Lower lobe of right lung (tissue), 2 donors: ENCODE data around the gene WDR86. TPM values are rescaled to one million over a fixed set of nuclear protein-coding genes. Genes with fewer than 3 reads are reported as not detected.

Experiments used
- ATAC-seq, 2 donors: fragments of 200-7000 bp; cut with Tn5 transposase; one replicate each; pipeline ENCODE4 v1.9.1; 2020 to 2022; ENCODE audit warnings: mild to moderate bottlenecking in 2 of 2, moderate library complexity in 2 of 2
- DNase-seq: peaks from one replicate; pipeline ENCODE4 v3.0.0-alpha.2; 2020
- H3K27ac ChIP-seq: fragments of 200-600 bp; one replicate; pipeline ENCODE4 v1.8.0; 2022
- H3K27me3 ChIP-seq: fragments of 200-600 bp; one replicate; pipeline ENCODE4 v1.8.0; 2022; ENCODE audit warnings: low read depth
- H3K36me3 ChIP-seq: fragments of 200-600 bp; one replicate; pipeline ENCODE4 v1.8.0; 2022; ENCODE audit warnings: mild to moderate bottlenecking
- H3K4me1 ChIP-seq: fragments of 200-600 bp; one replicate; pipeline ENCODE4 v1.8.0; 2022
- H3K4me3 ChIP-seq: fragments of 200-600 bp; one replicate; pipeline ENCODE4 v1.8.0; 2022; ENCODE audit warnings: mild to moderate bottlenecking
- H3K9me3 ChIP-seq: fragments of 200-600 bp; one replicate; pipeline ENCODE4 v1.8.0; 2022
- intact Hi-C: fragments of 100-400 bp; cut with DNase I; formaldehyde crosslinking; loops from one replicate; pipeline ENCODE4 v1.11.0; 2022
- total RNA-seq: library from RNA; stranded (reverse); fragmentation: NEBNext Ultra II Directional; extraction: Animal tissue kit (Norgen Biotek cat#: 25700); gene quantifications from one replicate; pipeline ENCODE4 v1.2.1, GENCODE V29; 2021
- TF ChIP-seq, protein P1 (sequence below): fragments of 200-600 bp; IDR thresholded peaks from one replicate; pipeline ENCODE4 v1.8.0; 2022; ENCODE audit warnings: antibody characterized with exemption, mild to moderate bottlenecking
- donor health status: DM: no; HTN: yes; CAD: no; lungs with severe emphysema.

The WDR86 gene
- total RNA-seq, 1 donor from 2014 or later: 4.4 TPM

DNA sequence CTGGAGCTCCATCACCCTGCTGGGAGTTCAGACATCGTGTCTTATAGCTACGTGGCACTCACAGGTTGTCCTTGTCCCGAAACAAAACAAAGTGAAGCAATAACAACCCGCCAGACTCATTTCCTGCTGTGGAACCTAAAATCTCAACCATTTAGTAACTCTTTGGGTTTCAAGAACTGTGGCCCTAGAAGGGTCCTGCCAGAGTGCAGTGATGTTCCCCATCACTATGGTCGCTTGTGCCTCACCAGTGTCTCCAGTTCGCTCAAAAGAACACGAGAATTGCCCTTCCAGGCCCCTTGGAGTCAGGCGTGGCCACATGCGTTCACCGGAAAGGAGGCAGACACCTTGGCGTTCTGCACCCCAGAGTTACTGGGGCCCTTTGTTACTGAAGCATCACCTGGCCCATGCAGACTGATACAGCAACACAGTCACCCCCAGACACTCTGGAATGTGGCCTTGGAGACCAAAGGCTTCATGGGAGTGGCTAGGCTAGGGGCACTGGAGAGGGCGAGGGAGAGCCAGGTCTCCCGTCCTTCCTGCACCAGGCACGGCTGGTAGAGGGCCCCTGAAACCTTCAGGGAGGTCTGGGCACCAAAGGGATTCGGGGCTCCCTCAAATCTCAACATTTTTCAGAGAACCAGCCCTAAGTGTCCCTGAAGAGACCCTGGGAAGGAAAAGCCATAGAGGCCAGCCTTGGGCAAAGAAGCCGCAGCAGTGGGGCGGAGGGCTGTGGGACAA lies 29.2 kb upstream of the WDR86 start:
- DNase-seq (no peak), ATAC-seq (no peak)
- TF ChIP-seq, protein P1, sequence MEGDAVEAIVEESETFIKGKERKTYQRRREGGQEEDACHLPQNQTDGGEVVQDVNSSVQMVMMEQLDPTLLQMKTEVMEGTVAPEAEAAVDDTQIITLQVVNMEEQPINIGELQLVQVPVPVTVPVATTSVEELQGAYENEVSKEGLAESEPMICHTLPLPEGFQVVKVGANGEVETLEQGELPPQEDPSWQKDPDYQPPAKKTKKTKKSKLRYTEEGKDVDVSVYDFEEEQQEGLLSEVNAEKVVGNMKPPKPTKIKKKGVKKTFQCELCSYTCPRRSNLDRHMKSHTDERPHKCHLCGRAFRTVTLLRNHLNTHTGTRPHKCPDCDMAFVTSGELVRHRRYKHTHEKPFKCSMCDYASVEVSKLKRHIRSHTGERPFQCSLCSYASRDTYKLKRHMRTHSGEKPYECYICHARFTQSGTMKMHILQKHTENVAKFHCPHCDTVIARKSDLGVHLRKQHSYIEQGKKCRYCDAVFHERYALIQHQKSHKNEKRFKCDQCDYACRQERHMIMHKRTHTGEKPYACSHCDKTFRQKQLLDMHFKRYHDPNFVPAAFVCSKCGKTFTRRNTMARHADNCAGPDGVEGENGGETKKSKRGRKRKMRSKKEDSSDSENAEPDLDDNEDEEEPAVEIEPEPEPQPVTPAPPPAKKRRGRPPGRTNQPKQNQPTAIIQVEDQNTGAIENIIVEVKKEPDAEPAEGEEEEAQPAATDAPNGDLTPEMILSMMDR: no peak
- Histone ChIP-seq H3K4me1 (peaks cover 19% of the 10 kb centered on the region), H3K4me3 (no peak overlapping the region), H3K27ac (no peak overlapping the region), H3K27me3 (peaks cover 15% of the 10 kb centered on the region), H3K9me3 (no peaks in the 10 kb centered on the region), H3K36me3 (no peaks in the 10 kb centered on the region)
- intact Hi-C loops: no loop called here

DNA sequence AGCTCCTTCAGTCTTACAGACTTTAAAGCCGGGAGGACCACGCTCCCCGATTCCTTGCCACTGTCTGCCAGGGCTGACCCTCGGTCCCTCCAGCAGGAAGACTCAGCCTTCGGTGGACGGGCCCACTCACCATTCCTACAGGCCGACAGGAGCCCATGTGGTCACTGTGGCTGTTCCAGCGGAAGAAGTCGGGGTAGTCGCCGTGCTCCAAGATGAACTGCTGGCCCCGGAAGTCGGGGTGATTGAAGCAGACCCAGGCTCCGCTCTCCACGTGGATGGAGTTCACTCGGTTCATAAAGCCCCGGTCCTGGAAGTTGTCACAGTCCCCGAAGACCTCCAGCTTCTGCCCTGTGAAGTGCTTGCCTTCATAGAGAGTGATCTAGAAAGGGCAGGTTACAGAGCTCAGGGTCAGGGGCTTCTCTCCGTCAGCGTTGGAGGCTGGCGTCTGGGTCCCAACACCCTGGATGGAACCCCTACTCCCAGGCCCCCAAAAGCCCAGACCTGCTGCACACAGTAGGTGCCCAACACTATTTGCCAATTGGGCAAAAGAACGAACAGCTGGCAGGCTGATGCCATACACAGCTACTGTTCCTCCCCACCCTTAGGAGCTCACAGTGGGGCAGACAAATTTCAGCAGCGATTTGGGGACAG lies 28.2 kb upstream of the WDR86 start:
- intact Hi-C loops: no loop called here
- Histone ChIP-seq H3K4me3 (no peak overlapping the region), H3K9me3 (no peaks in the 10 kb centered on the region), H3K4me1 (peaks cover 19% of the 10 kb centered on the region), H3K27me3 (peaks cover 15% of the 10 kb centered on the region), H3K36me3 (no peaks in the 10 kb centered on the region), H3K27ac (no peak overlapping the region)
- ATAC-seq: no peak
- TF ChIP-seq, protein P1: no peak
- no peak for DNase-seq

- DNase-seq (no peak), ATAC-seq (no peak)
- Histone ChIP-seq H3K36me3 (no peaks in the 10 kb centered on the region), H3K9me3 (no peaks in the 10 kb centered on the region), H3K4me3 (no peak overlapping the region), H3K4me1 (peaks cover 19% of the 10 kb centered on the region), H3K27ac (peak overlapping the region; percentile 11), H3K27me3 (peaks cover 15% of the 10 kb centered on the region)
- intact Hi-C loops: no loop called here
- TF ChIP-seq, protein P1: no peak
Measured at GRCh38 chr7:151437159-151437553, 27.3 kb upstream of the WDR86 start.

DNA sequence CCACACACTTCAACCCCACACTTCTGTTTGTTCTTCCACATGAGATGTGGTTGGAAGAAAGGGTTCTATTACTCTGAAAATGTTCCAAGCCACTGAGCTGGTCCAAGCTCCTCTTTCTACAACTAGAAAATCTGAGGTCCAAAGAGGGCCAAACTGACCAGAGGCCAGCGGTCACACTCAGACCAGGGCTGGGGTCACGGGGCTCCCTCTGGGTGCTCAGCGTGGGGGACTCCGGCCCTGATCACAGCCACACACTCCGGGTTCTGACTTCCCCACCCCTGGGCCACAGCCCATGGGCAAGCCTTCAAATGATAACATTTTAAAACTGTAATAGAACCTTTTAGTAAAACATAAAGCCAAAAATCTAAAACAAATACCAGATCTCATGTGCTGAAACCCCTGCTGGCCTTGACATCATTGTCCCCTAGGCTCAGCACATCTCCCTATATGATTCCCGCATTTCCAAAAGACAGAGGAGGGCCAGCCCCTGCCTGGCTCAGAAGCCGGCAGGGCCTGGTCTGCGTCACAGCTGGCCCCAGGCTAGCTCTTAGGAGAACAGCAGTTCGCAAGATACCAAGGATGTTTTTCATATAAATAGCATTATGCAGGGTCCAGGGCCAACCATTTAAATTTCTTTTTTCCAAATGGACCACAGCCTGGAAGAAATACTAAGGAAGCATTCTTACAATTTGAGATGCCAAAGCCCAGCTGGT lies 26.8 kb upstream of the WDR86 start:
- ATAC-seq (peak in 1 of 2 donors; percentile 12), DNase-seq (no peak)
- no peaks in the 10 kb centered on the region for H3K36me3 ChIP-seq
- H3K27ac ChIP-seq: peak overlapping the region; percentile 66
- H3K4me1 ChIP-seq: peaks cover 19% of the 10 kb centered on the region
- no peak overlapping the region for H3K4me3 ChIP-seq
- peaks cover 15% of the 10 kb centered on the region for H3K27me3 ChIP-seq
- H3K9me3 ChIP-seq: no peaks in the 10 kb centered on the region
- TF ChIP-seq, protein P1: no peak
- intact Hi-C loops: no loop called here

GRCh38 chr7:151435971-151436370 lies 26.1 kb upstream of the WDR86 start:
- H3K27ac ChIP-seq: peak overlapping the region; percentile 66
- intact Hi-C loops: no loop called here

More at GRCh38 chr7:151435971-151436370, 26.1 kb upstream of the WDR86 start:
- ATAC-seq (no peak), DNase-seq (no peak)
- no peaks in the 10 kb centered on the region for H3K9me3 ChIP-seq
- TF ChIP-seq, protein P1: no peak
- peaks cover 13% of the 10 kb centered on the region for H3K4me1 ChIP-seq
- H3K4me3 ChIP-seq: no peak overlapping the region
- no peaks in the 10 kb centered on the region for H3K36me3 ChIP-seq
- peaks cover 15% of the 10 kb centered on the region for H3K27me3 ChIP-seq
